PC-9 (cell line): ENCODE data around the gene IFIT2.

Source experiments
- EZH2 ChIP-seq: fragments of 200-600 bp; sonication (generic); IDR thresholded peaks from 2 replicates; pipeline ENCODE4 v1.8.0; 2017; ENCODE audit warnings: antibody characterized with exemption, low read depth
- TF ChIP-seq, protein P1 (sequence below): fragments of 200-600 bp; sonication (generic); conservative IDR thresholded peaks from 2 replicates; pipeline ENCODE4 v1.6.1; 2017; ENCODE audit warnings: mixed run types, antibody characterized with exemption, mild to moderate bottlenecking, moderate library complexity

GRCh38 chr10:89352802-89353201 is 51.0 kb downstream of the IFIT2 start:
- TF ChIP-seq, protein P1, sequence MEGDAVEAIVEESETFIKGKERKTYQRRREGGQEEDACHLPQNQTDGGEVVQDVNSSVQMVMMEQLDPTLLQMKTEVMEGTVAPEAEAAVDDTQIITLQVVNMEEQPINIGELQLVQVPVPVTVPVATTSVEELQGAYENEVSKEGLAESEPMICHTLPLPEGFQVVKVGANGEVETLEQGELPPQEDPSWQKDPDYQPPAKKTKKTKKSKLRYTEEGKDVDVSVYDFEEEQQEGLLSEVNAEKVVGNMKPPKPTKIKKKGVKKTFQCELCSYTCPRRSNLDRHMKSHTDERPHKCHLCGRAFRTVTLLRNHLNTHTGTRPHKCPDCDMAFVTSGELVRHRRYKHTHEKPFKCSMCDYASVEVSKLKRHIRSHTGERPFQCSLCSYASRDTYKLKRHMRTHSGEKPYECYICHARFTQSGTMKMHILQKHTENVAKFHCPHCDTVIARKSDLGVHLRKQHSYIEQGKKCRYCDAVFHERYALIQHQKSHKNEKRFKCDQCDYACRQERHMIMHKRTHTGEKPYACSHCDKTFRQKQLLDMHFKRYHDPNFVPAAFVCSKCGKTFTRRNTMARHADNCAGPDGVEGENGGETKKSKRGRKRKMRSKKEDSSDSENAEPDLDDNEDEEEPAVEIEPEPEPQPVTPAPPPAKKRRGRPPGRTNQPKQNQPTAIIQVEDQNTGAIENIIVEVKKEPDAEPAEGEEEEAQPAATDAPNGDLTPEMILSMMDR, result no peak
- no peak for TF ChIP-seq EZH2
